ENCODE results near the gene SCGB3A1.

SCGB3A1 gene

DNA sequence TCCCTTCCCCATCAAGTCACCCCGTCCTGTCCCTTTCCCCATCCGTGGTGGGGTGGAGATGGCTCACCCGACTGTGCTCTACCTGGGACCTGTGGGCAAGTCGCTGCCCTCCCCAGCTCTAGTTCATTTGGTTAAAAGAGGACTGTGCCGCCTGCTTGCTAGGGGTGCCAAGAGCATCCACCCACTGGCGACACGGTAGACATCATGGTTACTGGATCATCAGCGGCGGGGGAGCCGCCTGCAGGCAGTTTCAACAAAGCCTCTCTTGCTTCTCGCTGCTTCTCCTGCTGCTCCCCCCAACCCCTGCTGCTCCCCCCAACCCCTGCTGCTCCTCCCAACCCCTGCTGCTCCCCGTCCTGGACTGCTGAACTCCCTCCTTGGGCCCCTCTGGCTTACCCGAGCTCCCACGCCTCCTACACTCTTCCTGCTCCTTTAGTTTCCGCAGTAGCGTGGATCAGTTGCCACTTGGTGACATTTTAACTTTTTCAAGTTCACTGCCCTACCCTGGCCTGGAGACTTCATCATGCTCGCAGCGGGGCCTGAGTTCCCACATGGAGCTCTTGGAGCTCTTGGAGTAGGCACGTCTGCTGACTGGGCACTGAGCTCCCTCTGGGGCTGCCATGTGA lies 22.0 kb upstream of the SCGB3A1 start:
- Histone ChIP-seq H2AFZ (ENCODE audit: low read depth) (no peak overlapping the region), H3K27me3 (ENCODE audit: insufficient read depth, low read depth) (no peaks in the 10 kb centered on the region), H3K79me2 (ENCODE audit: insufficient read depth, low read depth) (no peaks in the 10 kb centered on the region), H3K4me2 (no peak overlapping the region), H3K9ac (no peak overlapping the region), H3K36me3 (ENCODE audit: insufficient read depth) (no peaks in the 10 kb centered on the region), H3K27ac (no peak overlapping the region), H3K4me1 (ENCODE audit: low read depth, poor library complexity, severe bottlenecking) (no peaks in the 10 kb centered on the region), H3K4me3 (IDR thresholded peaks at IDR 0.05; ENCODE audit: insufficient read depth, low read depth, low read length) (no peak overlapping the region), H4K20me1 (ENCODE audit: insufficient read depth) (no peaks in the 10 kb centered on the region)
- TF ChIP-seq, protein P1, sequence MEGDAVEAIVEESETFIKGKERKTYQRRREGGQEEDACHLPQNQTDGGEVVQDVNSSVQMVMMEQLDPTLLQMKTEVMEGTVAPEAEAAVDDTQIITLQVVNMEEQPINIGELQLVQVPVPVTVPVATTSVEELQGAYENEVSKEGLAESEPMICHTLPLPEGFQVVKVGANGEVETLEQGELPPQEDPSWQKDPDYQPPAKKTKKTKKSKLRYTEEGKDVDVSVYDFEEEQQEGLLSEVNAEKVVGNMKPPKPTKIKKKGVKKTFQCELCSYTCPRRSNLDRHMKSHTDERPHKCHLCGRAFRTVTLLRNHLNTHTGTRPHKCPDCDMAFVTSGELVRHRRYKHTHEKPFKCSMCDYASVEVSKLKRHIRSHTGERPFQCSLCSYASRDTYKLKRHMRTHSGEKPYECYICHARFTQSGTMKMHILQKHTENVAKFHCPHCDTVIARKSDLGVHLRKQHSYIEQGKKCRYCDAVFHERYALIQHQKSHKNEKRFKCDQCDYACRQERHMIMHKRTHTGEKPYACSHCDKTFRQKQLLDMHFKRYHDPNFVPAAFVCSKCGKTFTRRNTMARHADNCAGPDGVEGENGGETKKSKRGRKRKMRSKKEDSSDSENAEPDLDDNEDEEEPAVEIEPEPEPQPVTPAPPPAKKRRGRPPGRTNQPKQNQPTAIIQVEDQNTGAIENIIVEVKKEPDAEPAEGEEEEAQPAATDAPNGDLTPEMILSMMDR (conservative IDR thresholded peaks at IDR 0.05; ENCODE audit: low read depth, low read length), result no peak

DNA sequence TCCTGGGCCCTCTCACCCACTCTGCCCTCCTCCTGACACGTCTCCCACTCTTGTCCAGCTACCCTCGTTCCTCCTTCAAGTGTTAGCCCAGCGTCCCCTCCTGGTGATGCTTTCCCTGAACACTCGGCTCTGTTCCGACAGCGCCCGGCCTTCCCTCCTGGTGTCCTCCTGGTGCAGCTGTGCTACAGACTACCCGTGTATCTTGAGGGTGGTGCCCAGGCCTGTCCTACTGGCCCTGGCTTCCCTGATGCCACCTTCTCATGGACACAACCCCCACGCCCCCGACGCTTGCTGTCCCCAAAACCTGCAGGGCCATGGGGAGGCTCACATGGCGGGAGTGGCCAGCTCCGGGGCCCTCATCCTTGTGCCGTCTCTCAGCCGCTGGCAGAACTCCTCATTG lies 21.4 kb upstream of the SCGB3A1 start:
- H4K20me1 ChIP-seq (ENCODE audit: insufficient read depth), result no peaks in the 10 kb centered on the region
- no peak overlapping the region for H3K27ac ChIP-seq
- H3K36me3 ChIP-seq (ENCODE audit: insufficient read depth), result no peaks in the 10 kb centered on the region
- H3K4me3 ChIP-seq (IDR thresholded peaks at IDR 0.05; ENCODE audit: insufficient read depth, low read depth, low read length), result no peak overlapping the region
- H3K4me2 ChIP-seq, result no peak overlapping the region
- H3K4me1 ChIP-seq (ENCODE audit: low read depth, poor library complexity, severe bottlenecking), result no peaks in the 10 kb centered on the region
- H3K79me2 ChIP-seq (ENCODE audit: insufficient read depth, low read depth), result no peaks in the 10 kb centered on the region
- H3K27me3 ChIP-seq (ENCODE audit: insufficient read depth, low read depth), result no peaks in the 10 kb centered on the region
- TF ChIP-seq, protein P1 (conservative IDR thresholded peaks at IDR 0.05; ENCODE audit: low read depth, low read length), result no peak
- H2AFZ ChIP-seq (ENCODE audit: low read depth), result no peak overlapping the region
- H3K9ac ChIP-seq, result no peak overlapping the region

DNA sequence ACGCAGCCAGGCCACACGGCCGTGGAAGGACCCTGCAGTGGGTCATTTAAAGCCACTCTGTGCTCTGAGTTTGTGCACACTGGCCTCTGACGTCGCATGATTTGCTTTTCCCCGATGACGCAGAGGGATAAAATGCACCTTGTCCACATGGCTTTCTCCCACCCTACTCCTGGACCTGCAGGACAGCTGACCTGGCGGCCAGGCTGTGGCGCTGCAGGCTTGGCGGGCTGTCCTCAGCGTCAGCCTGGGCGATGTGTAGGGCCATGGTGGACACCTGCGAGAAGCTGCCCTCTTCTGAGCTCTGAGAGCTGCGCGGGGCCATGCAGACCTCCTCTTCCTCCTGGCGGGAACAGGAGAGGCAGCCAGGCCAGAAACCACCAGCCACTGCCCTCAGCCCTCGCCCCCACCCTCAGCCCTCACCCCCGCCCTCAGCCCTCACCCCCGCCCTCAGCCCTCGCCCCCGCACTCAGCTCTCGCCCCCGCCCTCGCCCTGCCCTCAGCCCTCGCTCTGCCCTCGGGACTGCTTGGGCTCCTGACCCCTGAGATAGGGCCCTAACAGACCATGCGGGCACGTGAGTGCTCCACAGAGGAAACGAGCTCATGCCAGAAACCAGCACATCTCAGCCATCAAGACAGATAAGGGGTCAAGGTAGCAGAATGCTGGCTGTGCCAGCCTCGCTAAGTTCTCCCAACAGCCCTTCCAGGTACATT lies 20.0 kb upstream of the SCGB3A1 start:
- Histone ChIP-seq H3K4me1 (ENCODE audit: low read depth, poor library complexity, severe bottlenecking) (no peaks in the 10 kb centered on the region), H2AFZ (ENCODE audit: low read depth) (no peak overlapping the region), H3K27me3 (ENCODE audit: insufficient read depth, low read depth) (no peaks in the 10 kb centered on the region), H3K36me3 (ENCODE audit: insufficient read depth) (no peaks in the 10 kb centered on the region), H3K4me2 (no peak overlapping the region), H3K4me3 (IDR thresholded peaks at IDR 0.05; ENCODE audit: insufficient read depth, low read depth, low read length) (no peak overlapping the region), H3K9ac (no peak overlapping the region), H3K79me2 (ENCODE audit: insufficient read depth, low read depth) (no peaks in the 10 kb centered on the region), H3K27ac (no peak overlapping the region), H4K20me1 (ENCODE audit: insufficient read depth) (no peaks in the 10 kb centered on the region)
- TF ChIP-seq, protein P1 (conservative IDR thresholded peaks at IDR 0.05; ENCODE audit: low read depth, low read length), result no peak

DNA sequence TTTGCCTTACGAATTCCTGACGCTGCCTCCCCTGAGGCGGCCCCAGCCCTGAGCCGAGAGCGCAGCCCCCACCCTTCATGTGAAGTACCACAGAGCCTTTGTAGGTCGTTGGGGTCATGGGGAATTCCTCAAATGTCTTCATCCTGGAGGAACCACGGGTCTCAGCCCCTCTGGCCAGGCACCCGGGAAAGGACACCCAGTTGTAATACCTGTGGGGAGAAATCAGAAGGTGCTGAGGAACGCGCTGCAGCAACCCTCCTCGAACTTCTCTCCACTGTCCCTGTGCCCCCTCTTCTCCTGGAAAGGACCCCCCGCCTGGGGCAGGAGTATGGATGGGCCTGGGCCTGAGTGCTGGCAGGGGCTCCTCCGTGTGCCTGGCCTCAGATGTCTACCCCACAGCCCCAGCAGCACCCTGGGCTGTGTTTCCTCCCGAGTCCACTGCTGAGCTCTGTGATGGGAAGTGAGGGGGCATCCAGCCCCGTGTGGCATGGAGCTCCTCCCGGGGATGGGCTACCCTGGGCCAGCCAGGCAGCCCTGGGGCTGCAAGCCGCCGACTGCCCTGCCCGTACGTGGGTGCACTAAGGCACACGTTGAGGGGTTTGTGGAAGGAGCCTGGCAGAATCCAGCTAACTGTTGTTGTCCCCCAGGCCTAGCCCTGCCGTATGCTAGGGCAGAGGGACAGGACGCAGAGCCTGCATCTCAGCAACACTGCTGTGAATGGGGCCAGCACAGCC lies 18.7 kb upstream of the SCGB3A1 start:
- Histone ChIP-seq H3K27me3 (ENCODE audit: insufficient read depth, low read depth) (no peaks in the 10 kb centered on the region), H3K27ac (no peak overlapping the region), H2AFZ (ENCODE audit: low read depth) (no peak overlapping the region), H3K36me3 (ENCODE audit: insufficient read depth) (no peaks in the 10 kb centered on the region), H3K9ac (no peak overlapping the region), H3K4me3 (IDR thresholded peaks at IDR 0.05; ENCODE audit: insufficient read depth, low read depth, low read length) (no peak overlapping the region), H4K20me1 (ENCODE audit: insufficient read depth) (no peaks in the 10 kb centered on the region), H3K79me2 (ENCODE audit: insufficient read depth, low read depth) (no peaks in the 10 kb centered on the region), H3K4me2 (no peak overlapping the region), H3K4me1 (ENCODE audit: low read depth, poor library complexity, severe bottlenecking) (no peaks in the 10 kb centered on the region)
- TF ChIP-seq, protein P1 (conservative IDR thresholded peaks at IDR 0.05; ENCODE audit: low read depth, low read length), result no peak

Data from KMS-11 (cell line).